ENCODE data around the gene CNEP1R1. TPM values are rescaled to one million over a fixed set of nuclear protein-coding genes. Genes with fewer than 3 reads are reported as not detected.

CNEP1R1 gene
- polyA plus RNA-seq, 2 of the 4 experiments (the other 2 are of a cell fraction) = 20.7 to 32.0 TPM

- no peak for FAIRE-seq
- no peak overlapping the region for H3K4me2 ChIP-seq
- no peak for TF ChIP-seq ESRRA (IDR thresholded peaks at IDR 0.05; ENCODE audit: borderline replicate concordance, low read length)
- peaks cover 11% of the 10 kb centered on the region; the same call in 1 of the 3 replicates for H3K9me3 ChIP-seq
- ChIA-PET POLR2A (no interaction called here), CTCF (interaction anchor here (1.5 kb wide), 1 partner anchor 31 kb away, joined by 7 read pairs; the partner anchor contains the start of gene CNEP1R1)
- no peak overlapping the region for H3K27ac ChIP-seq
- H3K4me1 ChIP-seq = no peaks in the 10 kb centered on the region
- ATAC-seq = no peak
- H3K4me3 ChIP-seq = no peak overlapping the region
- 74% methylated on average over 4 of the region's 4 CpGs for WGBS (ENCODE audit: missing lambda C conversion rate)
- DNase-seq (ENCODE audit: low read depth in 1 of 2, low spot score in 1 of 2) = no peak
These were observed 31.2 kb downstream of the CNEP1R1 start for GRCh38 chr16:50056226-50056625.

DNA sequence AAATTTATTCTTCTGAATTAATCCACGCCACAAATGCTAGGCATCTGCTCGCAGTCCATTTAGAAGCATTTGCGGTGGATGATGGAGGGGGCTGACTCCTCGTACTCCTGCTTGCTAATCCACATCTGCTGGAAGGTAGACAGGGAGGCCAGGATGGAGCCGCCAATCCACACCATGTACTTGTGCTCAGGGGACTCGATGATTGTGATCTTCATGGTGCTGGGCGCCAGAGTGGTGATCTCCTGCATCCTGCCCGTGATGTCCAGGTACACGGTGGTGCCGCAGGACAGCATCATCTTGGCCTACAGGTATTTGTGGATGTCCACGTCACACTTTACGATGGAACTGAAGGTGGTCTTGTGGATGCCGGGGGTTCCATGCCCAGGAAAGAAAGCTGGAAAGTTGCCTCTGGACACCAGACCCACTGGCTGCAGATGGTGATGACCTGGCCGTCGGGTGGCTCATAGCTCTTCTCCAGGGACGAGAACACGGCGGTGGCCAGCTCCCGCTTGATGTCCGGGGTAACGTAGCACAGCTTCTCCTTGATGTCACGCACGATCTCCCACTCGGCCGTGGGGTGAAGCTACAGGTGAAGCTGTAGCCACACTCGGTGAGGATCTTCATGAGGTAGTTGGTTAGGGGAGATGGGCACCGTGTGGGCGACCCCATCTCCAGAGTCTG lies 33.2 kb downstream of the CNEP1R1 start:
- Histone ChIP-seq H3K9me3 (peaks cover 11% of the 10 kb centered on the region; the same call in 1 of the 3 replicates), H3K4me2 (no peak overlapping the region), H3K27ac (no peak overlapping the region), H3K4me1 (no peaks in the 10 kb centered on the region), H3K4me3 (no peak overlapping the region)
- no peak for TF ChIP-seq GATA3 (IDR thresholded peaks at IDR 0.05; ENCODE audit: borderline replicate concordance)
- no peak for TF ChIP-seq USF2 (IDR thresholded peaks at IDR 0.05)
- no peak for TF ChIP-seq KDM1A (IDR thresholded peaks at IDR 0.05; ENCODE audit: low read depth)
- no peak for TF ChIP-seq HOXB5 (CRISPR knock-in tag; IDR thresholded peaks at IDR 0.05)
- no peak for TF ChIP-seq RAD21 (conservative IDR thresholded peaks at IDR 0.05 in 1 of 2, IDR thresholded peaks at IDR 0.05 in 1 of 2)
- TF ChIP-seq, protein P1, sequence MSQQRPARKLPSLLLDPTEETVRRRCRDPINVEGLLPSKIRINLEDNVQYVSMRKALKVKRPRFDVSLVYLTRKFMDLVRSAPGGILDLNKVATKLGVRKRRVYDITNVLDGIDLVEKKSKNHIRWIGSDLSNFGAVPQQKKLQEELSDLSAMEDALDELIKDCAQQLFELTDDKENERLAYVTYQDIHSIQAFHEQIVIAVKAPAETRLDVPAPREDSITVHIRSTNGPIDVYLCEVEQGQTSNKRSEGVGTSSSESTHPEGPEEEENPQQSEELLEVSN (IDR thresholded peaks at IDR 0.05; ENCODE audit: borderline replicate concordance, low read depth) = no peak
- no peak for TF ChIP-seq PBX3 (IDR thresholded peaks at IDR 0.05)
- TF ChIP-seq, protein P2, sequence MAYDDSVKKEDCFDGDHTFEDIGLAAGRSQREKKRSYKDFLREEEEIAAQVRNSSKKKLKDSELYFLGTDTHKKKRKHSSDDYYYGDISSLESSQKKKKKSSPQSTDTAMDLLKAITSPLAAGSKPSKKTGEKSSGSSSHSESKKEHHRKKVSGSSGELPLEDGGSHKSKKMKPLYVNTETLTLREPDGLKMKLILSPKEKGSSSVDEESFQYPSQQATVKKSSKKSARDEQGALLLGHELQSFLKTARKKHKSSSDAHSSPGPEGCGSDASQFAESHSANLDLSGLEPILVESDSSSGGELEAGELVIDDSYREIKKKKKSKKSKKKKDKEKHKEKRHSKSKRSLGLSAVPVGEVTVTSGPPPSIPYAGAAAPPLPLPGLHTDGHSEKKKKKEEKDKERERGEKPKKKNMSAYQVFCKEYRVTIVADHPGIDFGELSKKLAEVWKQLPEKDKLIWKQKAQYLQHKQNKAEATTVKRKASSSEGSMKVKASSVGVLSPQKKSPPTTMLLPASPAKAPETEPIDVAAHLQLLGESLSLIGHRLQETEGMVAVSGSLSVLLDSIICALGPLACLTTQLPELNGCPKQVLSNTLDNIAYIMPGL (CRISPR knock-in tag; IDR thresholded peaks at IDR 0.05; ENCODE audit: borderline replicate concordance) = no peak
- no peak for TF ChIP-seq BHLHE40 (IDR thresholded peaks at IDR 0.05; ENCODE audit: low read depth, low read length)
- TF ChIP-seq EHMT2 (IDR thresholded peaks at IDR 0.05; ENCODE audit: low read depth) = no peak
- CTCF ChIA-PET = no interaction called here
- ATAC-seq (no peak), FAIRE-seq (no peak), DNase-seq (ENCODE audit: low read depth in 1 of 2, low spot score in 1 of 2) (no peak)
- WGBS (ENCODE audit: missing lambda C conversion rate) = 68% methylated on average over 26 of the region's 28 CpGs
- POLR2A ChIA-PET = no interaction called here

GRCh38 chr16:50059111-50059510 lies 34.1 kb downstream of the CNEP1R1 start:
- H3K4me3 ChIP-seq = no peak overlapping the region
- no peak for DNase-seq (ENCODE audit: low read depth in 1 of 2, low spot score in 1 of 2)
- POLR2A ChIA-PET = no interaction called here
- WGBS (ENCODE audit: missing lambda C conversion rate) = 60% methylated on average over 10 of the region's 10 CpGs
- FAIRE-seq = no peak
- ATAC-seq = no peak
- H3K9me3 ChIP-seq = peaks cover 11% of the 10 kb centered on the region; the same call in 1 of the 3 replicates
- no peaks in the 10 kb centered on the region for H3K4me1 ChIP-seq
- no peak overlapping the region for H3K27ac ChIP-seq
- H3K4me2 ChIP-seq = no peak overlapping the region
- CTCF ChIA-PET = interaction anchor here (1.0 kb wide), 1 partner anchor 12 kb away, joined by 3 read pairs; no protein-coding TSS in a partner anchor
- TF ChIP-seq POLR2A (IDR thresholded peaks at IDR 0.05; ENCODE audit: low read length) = no peak
- no peak for TF ChIP-seq CHD4 (IDR thresholded peaks at IDR 0.05; ENCODE audit: borderline replicate concordance)
- TF ChIP-seq FOXS1 (CRISPR knock-in tag; IDR thresholded peaks at IDR 0.05) = no peak
- no peak for TF ChIP-seq MAFK (IDR thresholded peaks at IDR 0.05; ENCODE audit: partially characterized antibody)
- TF ChIP-seq ZSCAN20 (CRISPR knock-in tag; IDR thresholded peaks at IDR 0.05) = no peak
- TF ChIP-seq ESRRA (IDR thresholded peaks at IDR 0.05; ENCODE audit: borderline replicate concordance, low read length) = no peak
- TF ChIP-seq HEYL (CRISPR knock-in tag; IDR thresholded peaks at IDR 0.05) = no peak
- TF ChIP-seq HOXB5 (CRISPR knock-in tag; IDR thresholded peaks at IDR 0.05) = no peak
- TF ChIP-seq RNF2 (IDR thresholded peaks at IDR 0.05; ENCODE audit: borderline replicate concordance, low read depth) = no peak
- no peak for TF ChIP-seq JUNB (IDR thresholded peaks at IDR 0.05)
- TF ChIP-seq, protein P2 (CRISPR knock-in tag; IDR thresholded peaks at IDR 0.05; ENCODE audit: borderline replicate concordance) = no peak
- TF ChIP-seq USF2 (IDR thresholded peaks at IDR 0.05) = no peak
- TF ChIP-seq EHF (CRISPR knock-in tag; IDR thresholded peaks at IDR 0.05) = no peak
- TF ChIP-seq SREBF2 (IDR thresholded peaks at IDR 0.05) = no peak
- TF ChIP-seq BHLHE40 (IDR thresholded peaks at IDR 0.05; ENCODE audit: low read depth, low read length) = no peak
- TF ChIP-seq EP300 (IDR thresholded peaks at IDR 0.05) = no peak
- no peak for TF ChIP-seq RFX5 (IDR thresholded peaks at IDR 0.05)
- no peak for TF ChIP-seq RAD21 (conservative IDR thresholded peaks at IDR 0.05 in 1 of 2, IDR thresholded peaks at IDR 0.05 in 1 of 2)
